G401.6 (cell line): Measurements from ENCODE around the gene ARPC5L.
"Not testable (repeated sequence)": the region's sequence is repeated elsewhere in the genome, so short reads cannot be mapped to it uniquely, and the experiment has no call there.

Experiments used
- FAIRE-seq: peaks from 2 replicates; lab custom pipeline; 2012; peaks lifted over from hg19 to GRCh38; lab: Jason Lieb, UNC

ARPC5L gene

GRCh38 chr9:124894035-124894740 lies 32.3 kb downstream of the ARPC5L start:
- FAIRE-seq = no peak

GRCh38 chr9:124894741-124895170 lies 32.8 kb downstream of the ARPC5L start:
- peak; percentile 21 for FAIRE-seq

GRCh38 chr9:124897570-124898460 lies 35.9 kb downstream of the ARPC5L start:
- FAIRE-seq = no peak

- FAIRE-seq = no peak
These were observed 37.9 kb downstream of the ARPC5L start for GRCh38 chr9:124899845-124900244.

- peak; percentile 41 for FAIRE-seq
These were observed 45.0 kb downstream of the ARPC5L start for GRCh38 chr9:124906966-124907365.

GRCh38 chr9:124908098-124908497 lies 46.2 kb downstream of the ARPC5L start:
- no peak for FAIRE-seq

GRCh38 chr9:124911766-124912165 lies 49.8 kb downstream of the ARPC5L start:
- no peak for FAIRE-seq

GRCh38 chr9:124913378-124913777 lies 51.4 kb downstream of the ARPC5L start:
- FAIRE-seq = no peak

GRCh38 chr9:124914753-124915405 lies 52.9 kb downstream of the ARPC5L start:
- FAIRE-seq = no peak

GRCh38 chr9:124920394-124920793 lies 58.5 kb downstream of the ARPC5L start:
- FAIRE-seq = not testable (repeated sequence)
